Measurements from ENCODE around the gene VPS26C. TPM values are rescaled to one million over a fixed set of nuclear protein-coding genes. Genes with fewer than 3 reads are reported as not detected.

The VPS26C gene
- total and polyA plus RNA-seq, 4 donors = 19.8 to 61.1 (median 42.9) TPM

DNA sequence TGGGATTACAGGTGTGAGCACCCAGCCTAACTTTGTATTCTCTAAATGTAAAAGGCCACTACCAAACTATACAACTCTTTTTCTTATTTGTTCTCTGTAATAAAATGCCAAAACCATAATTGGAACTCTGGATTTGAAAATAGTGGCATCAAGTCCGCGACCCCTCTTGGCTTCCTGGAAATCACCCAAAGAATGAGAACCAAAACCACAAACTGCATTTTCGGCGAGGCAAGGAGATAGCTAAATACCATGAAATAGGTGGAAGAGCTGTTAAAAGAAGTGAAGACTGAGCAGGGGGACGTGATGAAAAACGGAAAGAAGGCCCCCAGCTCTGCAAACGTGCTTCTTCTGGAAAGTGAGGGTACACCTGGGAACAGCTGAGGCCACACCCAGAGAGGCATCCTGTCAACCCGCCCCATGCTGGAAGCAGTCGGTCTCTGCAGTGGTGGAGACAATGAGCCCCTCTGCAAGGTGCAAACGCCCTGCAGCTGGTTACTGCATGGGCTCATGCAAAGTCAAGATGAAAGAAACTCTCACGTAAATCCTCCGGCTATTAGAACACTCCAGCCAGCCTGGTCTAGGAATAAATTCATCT, 22.5 kb downstream of the VPS26C start:
- no peaks in the 10 kb centered on the region for H3K27me3 ChIP-seq (ENCODE audit: control insufficient read depth in 3 of 3, insufficient read depth in 3 of 3, low read length in 2 of 3)
- DNase-seq = no peak
- WGBS, 2 donors = 40 to 62% methylated on average over 12 of the region's 12 CpGs
- H3K27ac ChIP-seq (ENCODE audit: low read depth in 1 of 2, low read length in 1 of 2) = no peak overlapping the region
- ATAC-seq (ENCODE audit: insufficient read depth, low FRiP score) = no peak
- H3K36me3 ChIP-seq (ENCODE audit: control insufficient read depth in 4 of 4, insufficient read depth in 4 of 4, low read length in 4 of 4) = peaks cover 1 to 5% (median 3%) of the 10 kb centered on the region in 4 donors
- H3K4me3 ChIP-seq = no peak overlapping the region
- no peak for TF ChIP-seq CTCF (IDR thresholded peaks at IDR 0.05; ENCODE audit: control extremely low read depth, extremely low read depth)
- H3K4me1 ChIP-seq (ENCODE audit: control insufficient read depth in 5 of 5, insufficient read depth in 5 of 5, low read length in 5 of 5) = peaks cover 0 to 17% (median 2%) of the 10 kb centered on the region in 5 donors
- H3K9me3 ChIP-seq (ENCODE audit: control insufficient read depth in 4 of 4, insufficient read depth in 3 of 4, low read length in 3 of 4) = no peaks in the 10 kb centered on the region
- H3K9ac ChIP-seq (ENCODE audit: insufficient read depth in 1 of 2, low read length in 2 of 2) = no peak overlapping the region

- H3K36me3 ChIP-seq (ENCODE audit: control insufficient read depth in 4 of 4, insufficient read depth in 4 of 4, low read length in 4 of 4) = peaks cover 1 to 5% (median 3%) of the 10 kb centered on the region in 4 donors
- H3K9ac ChIP-seq (ENCODE audit: insufficient read depth in 1 of 2, low read length in 2 of 2) = no peak overlapping the region
- no peak overlapping the region for H3K4me3 ChIP-seq
- DNase-seq (no peak), ATAC-seq (ENCODE audit: insufficient read depth, low FRiP score) (no peak)
- no peaks in the 10 kb centered on the region for H3K27me3 ChIP-seq (ENCODE audit: control insufficient read depth in 3 of 3, insufficient read depth in 3 of 3, low read length in 2 of 3)
- no peaks in the 10 kb centered on the region for H3K9me3 ChIP-seq (ENCODE audit: control insufficient read depth in 4 of 4, insufficient read depth in 3 of 4, low read length in 3 of 4)
- no peak for TF ChIP-seq CTCF (IDR thresholded peaks at IDR 0.05; ENCODE audit: control extremely low read depth, extremely low read depth)
- H3K27ac ChIP-seq (ENCODE audit: low read depth in 1 of 2, low read length in 1 of 2) = no peak overlapping the region
- peaks cover 0 to 17% (median 2%) of the 10 kb centered on the region in 5 donors for H3K4me1 ChIP-seq (ENCODE audit: control insufficient read depth in 5 of 5, insufficient read depth in 5 of 5, low read length in 5 of 5)
- 97 to 98% methylated on average over 6 of the region's 6 CpGs for WGBS, 2 donors
Observed at GRCh38 chr21:37243961-37244360, 23.2 kb downstream of the VPS26C start.

DNA sequence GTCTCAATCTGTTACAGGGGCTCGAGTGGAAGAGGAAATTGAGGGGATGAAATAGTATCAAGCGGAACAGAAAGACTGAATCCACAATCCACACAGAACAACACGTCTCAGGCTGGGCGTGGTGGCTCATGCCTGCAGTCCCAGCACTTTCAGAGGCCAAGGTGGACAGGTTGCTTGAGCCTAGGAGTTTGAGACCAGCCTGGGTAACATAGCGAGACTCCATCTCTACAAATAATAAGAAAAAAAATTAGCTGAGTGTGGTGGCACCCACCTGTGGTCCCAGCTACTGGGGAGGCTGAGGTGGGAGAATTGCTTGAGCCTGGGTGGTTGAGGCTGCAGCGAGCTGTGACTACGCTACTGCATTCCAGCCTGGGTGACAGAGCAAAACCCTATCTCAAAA, 25.7 kb downstream of the VPS26C start:
- DNase-seq (no peak), ATAC-seq (ENCODE audit: insufficient read depth, low FRiP score) (no peak)
- Histone ChIP-seq H3K36me3 (ENCODE audit: control insufficient read depth in 4 of 4, insufficient read depth in 4 of 4, low read length in 4 of 4) (peaks cover 5 to 14% (median 9%) of the 10 kb centered on the region in 4 donors), H3K9me3 (ENCODE audit: control insufficient read depth in 4 of 4, insufficient read depth in 3 of 4, low read length in 3 of 4) (no peaks in the 10 kb centered on the region), H3K9ac (ENCODE audit: insufficient read depth in 1 of 2, low read length in 2 of 2) (no peak overlapping the region), H3K27me3 (ENCODE audit: control insufficient read depth in 3 of 3, insufficient read depth in 3 of 3, low read length in 2 of 3) (no peaks in the 10 kb centered on the region), H3K4me3 (no peak overlapping the region), H3K4me1 (ENCODE audit: control insufficient read depth in 5 of 5, insufficient read depth in 5 of 5, low read length in 5 of 5) (peaks cover 0 to 13% (median 2%) of the 10 kb centered on the region in 5 donors), H3K27ac (ENCODE audit: low read depth in 1 of 2, low read length in 1 of 2) (no peak overlapping the region)
- TF ChIP-seq CTCF (IDR thresholded peaks at IDR 0.05; ENCODE audit: control extremely low read depth, extremely low read depth) = no peak
- WGBS, 2 donors = 78 to 93% methylated on average over 7 of the region's 7 CpGs

DNA sequence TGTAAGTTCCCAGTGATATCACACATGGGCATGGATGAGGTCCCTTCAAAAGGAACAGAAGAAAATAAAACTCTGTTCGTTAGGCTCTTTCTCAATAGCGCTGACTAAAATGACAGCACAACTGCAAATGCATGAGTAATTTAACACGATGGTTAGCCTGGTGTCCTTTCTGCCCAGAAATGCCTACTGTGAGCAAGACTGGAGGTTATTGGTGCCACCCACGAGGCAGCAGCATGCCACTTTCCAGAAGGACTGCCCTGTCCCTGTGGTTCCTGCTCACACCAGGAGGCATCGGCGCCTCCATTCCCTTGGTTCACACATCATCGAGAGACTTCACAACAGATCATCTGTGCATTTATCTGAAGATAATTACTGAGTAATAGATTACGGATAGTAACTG, 26.2 kb downstream of the VPS26C start:
- H3K9ac ChIP-seq (ENCODE audit: insufficient read depth in 1 of 2, low read length in 2 of 2) = no peak overlapping the region
- no peak for TF ChIP-seq CTCF (IDR thresholded peaks at IDR 0.05; ENCODE audit: control extremely low read depth, extremely low read depth)
- WGBS, 2 donors = 82 to 94% methylated on average over 8 of the region's 8 CpGs
- H3K36me3 ChIP-seq (ENCODE audit: control insufficient read depth in 4 of 4, insufficient read depth in 4 of 4, low read length in 4 of 4) = peaks cover 5 to 14% (median 10%) of the 10 kb centered on the region in 4 donors
- no peak overlapping the region for H3K27ac ChIP-seq (ENCODE audit: low read depth in 1 of 2, low read length in 1 of 2)
- H3K27me3 ChIP-seq (ENCODE audit: control insufficient read depth in 3 of 3, insufficient read depth in 3 of 3, low read length in 2 of 3) = no peaks in the 10 kb centered on the region
- H3K4me3 ChIP-seq = no peak overlapping the region
- DNase-seq = no peak
- ATAC-seq (ENCODE audit: insufficient read depth, low FRiP score) = no peak
- no peaks in the 10 kb centered on the region for H3K9me3 ChIP-seq (ENCODE audit: control insufficient read depth in 4 of 4, insufficient read depth in 3 of 4, low read length in 3 of 4)
- H3K4me1 ChIP-seq (ENCODE audit: control insufficient read depth in 5 of 5, insufficient read depth in 5 of 5, low read length in 5 of 5) = peaks cover 0 to 13% (median 2%) of the 10 kb centered on the region in 5 donors
